DMS153 treated with DMSO at 0.1 percent for 48 hours (cell line): ENCODE data around the gene HCST.

Experiments used
- DNase-seq: peaks from one replicate; lab custom pipeline; 2025; ENCODE audit not compliant: unreplicated experiment; lab: John Stamatoyannopoulos, UW

Gene HCST

DNA sequence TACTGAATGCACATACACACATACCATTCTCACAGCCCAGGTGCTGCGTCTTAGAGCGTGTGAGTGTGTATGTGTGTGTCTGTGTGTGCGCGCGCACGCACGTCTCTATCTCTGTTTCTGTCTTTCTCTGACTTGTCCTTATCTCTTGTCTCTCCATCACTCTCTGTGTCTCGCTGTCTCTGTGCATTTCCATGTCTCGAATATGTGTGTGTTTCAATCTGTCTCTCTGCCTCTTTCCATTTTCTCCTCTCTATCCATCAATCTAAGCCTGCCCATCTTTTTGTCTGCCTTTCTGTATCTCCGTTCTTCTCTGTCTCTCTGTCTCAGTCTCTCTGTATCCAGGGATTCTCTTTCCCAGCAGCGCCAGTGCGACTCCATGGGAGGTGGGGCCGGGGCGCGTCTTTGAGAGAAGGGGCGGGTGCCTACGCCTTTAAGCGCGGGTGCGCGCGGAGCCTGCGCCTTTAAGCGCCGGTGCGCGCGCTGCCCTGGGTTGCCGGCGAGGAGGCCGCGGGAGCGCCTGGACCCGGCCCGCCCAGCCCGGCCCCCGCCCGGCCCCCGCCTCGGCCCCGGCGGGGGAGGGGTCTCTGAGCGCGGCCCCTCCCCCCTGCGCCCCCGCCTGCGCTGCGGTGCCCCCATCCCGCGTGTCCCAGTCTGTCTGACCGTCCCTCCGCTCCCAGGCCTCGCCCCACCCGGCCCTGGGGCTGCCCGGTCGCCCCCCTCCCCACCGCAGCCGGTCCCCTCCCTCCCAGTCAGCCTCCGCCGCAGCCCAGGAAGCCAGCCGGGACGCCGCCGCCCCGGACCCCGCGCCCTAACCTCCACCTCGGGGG is 33.8 kb downstream of the HCST start, which contains the start of gene LRFN3:
TSS of gene LRFN3 (plus strand) at position 464 of the 827 bp plus-strand sequence. CDS start 3,052 bp downstream, outside the sequence.
- no peak for DNase-seq

DNA sequence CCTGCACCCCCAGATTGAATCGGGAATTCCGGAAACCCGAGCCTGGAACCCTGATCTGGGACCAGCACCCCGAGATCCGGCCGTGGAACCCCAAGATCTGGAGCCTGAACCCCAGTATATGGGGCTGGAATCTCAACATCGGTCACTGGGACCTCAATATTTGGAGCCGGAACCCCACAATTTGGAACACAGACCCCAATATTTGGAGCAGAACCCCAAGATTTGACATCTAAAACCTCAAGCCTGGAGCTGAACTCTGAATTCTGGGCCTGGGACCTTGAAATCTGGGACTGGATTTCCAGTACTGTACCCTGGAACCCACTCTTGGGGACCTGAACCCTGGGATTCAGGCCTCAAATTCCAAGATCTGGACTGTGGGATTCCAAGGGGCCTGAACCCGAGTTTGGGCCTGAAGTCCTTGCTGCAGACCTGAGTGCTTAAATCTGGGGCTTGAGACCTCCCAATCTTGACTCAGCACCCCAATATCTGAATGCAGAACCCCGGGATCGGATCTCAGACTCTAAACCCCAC is 34.5 kb downstream of the HCST start:
- DNase-seq: no peak

DNA sequence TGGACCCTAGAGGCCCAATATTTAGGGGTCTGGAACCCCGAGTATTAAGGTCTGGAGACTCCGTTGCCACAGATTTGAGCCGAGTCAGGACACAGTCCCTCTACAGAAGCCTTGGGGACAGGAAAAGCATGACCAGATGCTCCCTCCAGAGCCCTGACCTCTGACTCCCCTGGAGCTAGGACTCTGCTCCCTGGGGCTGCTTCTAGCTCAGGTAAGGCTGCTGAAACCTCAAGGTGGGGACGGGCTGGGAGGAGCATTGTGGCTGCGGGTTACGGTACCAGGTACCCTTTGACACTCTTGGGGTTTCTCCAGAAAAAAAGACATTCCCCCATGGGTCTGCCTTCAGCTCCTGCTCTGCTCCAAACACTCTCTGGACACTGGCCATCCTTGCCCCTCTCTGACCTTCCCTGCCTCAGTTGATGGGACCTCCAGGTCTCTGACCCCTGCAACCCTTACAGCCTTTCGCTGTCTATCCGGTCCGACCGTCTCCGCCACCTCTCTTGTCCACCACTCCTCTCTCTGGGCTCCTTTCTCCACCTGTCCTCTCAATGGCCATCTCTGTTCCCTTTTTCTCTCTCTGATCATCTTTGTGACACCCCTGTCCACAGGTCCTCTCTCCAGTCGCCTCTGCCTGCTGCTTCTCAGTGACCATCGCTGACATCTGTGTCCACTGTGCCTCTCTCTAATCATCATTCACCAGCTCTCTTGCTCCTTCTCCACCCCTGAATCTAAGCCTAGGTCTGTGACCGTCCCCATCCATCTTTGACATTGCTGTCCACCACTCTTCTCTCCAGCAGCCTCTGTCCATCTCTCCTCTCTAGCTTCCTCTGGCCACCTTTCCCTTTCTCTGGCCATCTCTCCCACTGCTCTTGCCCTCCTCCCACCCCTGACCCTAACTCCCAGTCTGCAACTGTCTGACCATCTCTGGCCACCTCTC is 35.3 kb downstream of the HCST start:
- DNase-seq: no peak

DNA sequence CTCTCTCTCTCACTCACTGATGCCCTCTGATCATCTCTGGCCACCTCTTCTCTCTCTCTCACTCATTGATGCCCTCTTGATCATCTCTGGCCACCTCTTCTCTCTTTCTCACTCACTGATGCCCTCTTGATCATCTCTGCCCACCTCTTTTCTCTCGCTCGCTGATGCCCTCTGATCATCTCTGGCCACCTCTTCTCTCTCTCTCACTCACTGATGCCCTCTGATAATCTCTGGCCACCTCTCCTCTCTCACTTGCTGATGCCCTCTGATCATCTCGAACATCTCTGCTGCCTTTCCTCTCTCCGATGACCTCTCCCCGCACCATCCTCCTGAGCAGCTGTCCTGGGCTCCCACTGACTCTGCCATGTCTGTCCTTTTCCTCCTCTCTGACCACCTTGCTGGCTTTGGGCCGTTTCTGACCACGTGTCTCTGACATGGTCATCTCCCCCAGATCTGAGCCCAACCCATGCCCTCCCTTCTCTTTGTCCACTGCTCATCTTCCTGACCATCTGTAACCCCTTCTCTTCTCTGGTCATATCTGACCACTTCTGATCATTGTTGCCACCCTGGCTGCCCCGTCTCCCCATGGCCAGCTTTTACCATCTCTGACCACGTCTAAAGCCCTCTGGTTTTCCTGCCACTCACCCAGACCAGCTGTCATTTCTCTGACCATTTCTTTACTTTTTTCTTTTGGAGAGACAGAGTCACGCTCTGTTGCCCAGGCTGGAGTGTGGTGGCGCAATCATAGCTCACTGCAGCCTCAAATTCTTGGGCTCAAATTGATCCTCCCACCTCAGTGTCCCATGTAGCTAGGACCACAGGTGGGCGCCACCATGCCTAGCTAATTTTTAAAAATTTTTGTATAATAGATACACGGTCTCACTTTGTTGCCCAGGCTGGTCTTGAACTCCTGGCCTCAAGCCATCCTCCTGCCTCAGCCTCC is 36.2 kb downstream of the HCST start:
- DNase-seq: no peak

DNA sequence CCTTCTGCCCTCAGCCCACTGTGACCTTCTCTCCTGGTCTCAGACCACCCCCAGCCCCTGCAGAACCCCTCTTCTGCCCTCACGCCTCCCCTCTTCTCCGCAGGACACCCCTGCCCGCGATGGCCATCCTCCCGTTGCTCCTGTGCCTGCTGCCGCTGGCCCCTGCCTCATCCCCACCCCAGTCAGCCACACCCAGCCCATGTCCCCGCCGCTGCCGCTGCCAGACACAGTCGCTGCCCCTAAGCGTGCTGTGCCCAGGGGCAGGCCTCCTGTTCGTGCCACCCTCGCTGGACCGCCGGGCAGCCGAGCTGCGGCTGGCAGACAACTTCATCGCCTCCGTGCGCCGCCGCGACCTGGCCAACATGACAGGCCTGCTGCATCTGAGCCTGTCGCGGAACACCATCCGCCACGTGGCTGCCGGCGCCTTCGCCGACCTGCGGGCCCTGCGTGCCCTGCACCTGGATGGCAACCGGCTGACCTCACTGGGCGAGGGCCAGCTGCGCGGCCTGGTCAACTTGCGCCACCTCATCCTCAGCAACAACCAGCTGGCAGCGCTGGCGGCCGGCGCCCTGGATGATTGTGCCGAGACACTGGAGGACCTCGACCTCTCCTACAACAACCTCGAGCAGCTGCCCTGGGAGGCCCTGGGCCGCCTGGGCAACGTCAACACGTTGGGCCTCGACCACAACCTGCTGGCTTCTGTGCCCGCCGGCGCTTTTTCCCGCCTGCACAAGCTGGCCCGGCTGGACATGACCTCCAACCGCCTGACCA is 37.2 kb downstream of the HCST start:
- no peak for DNase-seq

DNA sequence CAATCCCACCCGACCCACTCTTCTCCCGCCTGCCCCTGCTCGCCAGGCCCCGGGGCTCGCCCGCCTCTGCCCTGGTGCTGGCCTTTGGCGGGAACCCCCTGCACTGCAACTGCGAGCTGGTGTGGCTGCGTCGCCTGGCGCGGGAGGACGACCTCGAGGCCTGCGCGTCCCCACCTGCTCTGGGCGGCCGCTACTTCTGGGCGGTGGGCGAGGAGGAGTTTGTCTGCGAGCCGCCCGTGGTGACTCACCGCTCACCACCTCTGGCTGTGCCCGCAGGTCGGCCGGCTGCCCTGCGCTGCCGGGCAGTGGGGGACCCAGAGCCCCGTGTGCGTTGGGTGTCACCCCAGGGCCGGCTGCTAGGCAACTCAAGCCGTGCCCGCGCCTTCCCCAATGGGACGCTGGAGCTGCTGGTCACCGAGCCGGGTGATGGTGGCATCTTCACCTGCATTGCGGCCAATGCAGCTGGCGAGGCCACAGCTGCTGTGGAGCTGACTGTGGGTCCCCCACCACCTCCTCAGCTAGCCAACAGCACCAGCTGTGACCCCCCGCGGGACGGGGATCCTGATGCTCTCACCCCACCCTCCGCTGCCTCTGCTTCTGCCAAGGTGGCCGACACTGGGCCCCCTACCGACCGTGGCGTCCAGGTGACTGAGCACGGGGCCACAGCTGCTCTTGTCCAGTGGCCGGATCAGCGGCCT is 37.9 kb downstream of the HCST start:
- no peak for DNase-seq

DNA sequence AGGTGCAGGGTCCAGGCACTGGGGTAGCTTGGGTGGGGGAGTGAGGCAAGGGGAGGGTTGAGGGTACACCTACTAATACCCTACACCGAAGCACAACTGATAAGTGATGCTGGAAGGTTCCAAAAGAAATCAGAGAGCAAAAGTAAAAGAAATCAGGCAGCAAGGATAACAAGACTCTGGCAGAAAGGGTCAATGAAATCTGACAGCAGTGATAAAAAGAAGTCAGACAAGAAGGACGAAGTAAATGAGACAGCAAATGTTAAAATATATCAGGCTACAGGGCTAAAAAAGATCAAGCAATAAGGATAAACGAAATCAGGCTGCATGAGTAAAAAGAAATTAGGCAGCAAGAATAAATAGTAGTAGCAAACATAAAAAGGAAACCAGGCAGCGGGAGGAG is 38.5 kb downstream of the HCST start:
- DNase-seq: no peak

DNA sequence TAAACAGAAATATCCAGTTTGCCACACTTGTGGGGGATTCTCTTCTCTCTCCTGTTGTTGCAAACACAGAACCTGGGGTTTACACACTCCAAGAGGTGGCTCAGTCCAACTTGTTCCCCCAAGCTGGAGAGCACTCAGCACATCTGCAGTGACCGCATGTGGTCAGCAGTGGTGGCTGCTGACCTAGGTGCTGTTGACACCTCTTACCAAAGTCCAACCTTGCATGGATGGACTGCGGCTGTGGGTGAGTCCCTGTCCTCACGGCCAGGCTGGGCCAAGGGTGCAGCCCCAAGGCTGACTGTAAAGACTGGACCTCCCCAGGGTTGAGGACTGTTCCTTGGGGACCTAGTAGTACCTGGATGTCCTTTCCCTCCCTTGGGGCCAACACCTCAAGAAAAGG is 39.9 kb downstream of the HCST start:
- no peak for DNase-seq

DNA sequence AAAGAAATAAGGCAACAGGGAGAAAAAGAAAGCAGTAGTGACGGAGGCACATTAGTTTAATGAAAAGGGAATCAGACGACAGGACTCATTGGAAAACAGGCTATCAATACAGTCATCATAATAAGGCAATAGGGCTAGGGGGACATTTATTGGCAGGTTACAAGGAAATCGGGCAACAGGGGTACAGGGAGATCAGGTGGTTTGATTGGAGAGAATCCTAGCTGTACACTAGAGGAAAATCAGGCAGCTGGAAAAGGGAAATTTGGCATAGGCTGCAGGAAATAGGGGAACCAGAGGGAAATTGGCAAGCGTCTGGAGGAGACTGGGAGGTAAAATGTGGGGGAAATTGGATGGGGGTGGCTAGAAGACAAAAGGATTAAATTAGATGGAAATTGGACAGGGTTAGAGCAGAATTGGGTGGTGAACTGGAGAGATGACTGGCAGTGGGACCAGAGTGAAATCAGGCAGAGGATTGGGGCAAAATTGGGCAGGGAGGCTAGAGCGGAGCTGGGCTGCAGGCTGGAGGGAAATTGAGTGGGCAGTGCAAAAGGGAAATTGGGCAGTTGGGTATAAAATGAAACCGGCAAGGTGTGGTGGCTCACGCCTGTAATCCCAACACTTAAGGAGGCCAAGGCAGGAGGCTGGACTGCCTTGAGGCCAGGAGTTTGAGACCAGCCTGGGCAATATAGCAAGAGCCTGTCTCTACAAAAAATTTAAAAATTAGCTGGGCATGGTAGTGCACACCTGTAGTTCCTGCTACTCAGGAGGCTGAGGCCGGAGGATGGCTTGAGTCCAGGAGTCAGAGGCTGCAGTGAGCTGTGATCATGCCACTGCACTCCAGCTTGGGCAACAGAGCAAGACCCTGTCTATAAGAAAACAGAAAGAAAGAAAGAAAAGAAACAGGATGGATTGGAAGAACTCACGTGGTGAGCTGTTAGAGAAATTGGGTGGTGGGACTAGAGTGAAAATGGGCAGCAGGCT is 41.3 kb downstream of the HCST start:
- DNase-seq: no peak

DNA sequence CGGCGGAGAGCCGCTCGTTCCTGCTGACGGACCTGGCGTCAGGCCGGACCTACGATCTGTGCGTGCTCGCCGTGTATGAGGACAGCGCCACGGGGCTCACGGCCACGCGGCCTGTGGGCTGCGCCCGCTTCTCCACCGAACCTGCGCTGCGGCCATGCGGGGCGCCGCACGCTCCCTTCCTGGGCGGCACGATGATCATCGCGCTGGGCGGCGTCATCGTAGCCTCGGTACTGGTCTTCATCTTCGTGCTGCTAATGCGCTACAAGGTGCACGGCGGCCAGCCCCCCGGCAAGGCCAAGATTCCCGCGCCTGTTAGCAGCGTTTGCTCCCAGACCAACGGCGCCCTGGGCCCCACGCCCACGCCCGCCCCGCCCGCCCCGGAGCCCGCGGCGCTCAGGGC is 42.2 kb downstream of the HCST start:
- no peak for DNase-seq

DNA sequence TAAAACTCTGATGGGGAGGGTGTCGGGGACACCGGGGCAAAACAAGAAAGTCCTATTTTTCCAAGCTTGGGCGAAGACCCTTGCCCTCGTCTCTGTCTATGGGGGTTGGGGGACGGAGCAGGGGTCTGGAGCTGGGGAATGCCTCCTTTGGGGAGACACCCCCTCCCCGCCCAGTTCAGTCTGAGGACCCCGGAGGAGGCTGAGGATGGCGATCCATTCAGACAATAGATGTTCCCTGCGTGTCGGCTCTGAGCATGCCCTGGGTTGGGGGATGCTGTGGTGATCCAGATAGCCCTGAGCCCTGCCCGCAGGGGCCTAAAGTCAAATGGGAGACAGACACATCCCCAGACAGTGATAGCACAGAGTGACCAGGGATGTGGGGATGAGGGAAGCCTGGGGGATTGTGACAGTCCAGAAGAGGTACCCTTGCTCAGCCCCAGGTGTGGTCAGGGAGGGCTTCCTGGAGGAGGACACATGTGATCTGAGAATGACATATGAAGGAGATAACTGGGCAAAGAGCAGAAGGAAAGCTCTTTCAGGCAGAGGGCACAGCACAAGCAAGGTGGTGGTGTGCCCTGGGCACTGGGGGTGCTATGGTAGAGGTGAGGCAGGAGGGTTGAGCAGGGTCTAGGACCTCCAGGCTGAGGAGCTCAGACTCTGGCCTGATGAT is 42.9 kb downstream of the HCST start:
- DNase-seq: no peak

DNA sequence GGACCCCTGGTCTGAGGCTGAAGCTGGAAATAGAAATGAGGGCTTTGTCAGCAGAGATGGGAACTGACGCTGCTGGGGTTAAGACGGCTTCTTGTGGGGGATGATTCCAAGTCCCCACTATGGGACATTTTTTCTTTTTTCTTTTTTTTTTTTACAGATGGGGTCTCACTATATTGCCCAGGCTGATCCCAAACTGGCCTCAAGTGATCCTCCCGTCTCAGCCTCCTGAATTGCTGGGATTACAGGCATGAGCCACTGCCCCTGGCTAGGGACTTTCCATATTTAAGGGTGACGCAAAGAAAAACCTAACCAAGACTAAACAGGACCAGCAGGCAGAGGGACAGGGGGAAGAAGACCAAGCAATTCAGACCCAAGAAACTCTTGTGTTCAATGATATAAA is 43.9 kb downstream of the HCST start:
- DNase-seq: no peak

DNA sequence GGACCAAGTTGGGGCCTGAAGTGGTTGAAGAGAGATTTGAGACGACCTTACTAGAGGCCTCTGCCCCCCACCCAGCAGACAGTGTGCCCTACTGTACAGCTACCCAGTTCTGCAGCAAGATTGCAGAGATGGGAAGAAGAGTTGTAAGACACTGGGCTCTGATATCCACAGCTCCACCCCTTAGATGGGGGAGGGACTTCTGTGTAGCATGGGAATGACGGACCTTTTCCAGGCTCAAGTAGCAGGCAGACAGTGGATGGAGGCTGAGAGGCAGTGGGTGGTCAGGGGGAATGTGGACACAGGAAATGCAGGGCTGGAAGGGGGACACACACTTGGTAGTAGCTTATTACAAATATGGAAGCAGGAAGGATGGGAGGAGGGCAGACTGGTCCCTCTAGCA is 46.8 kb downstream of the HCST start:
- no peak for DNase-seq
